Forelimb muscle (tissue), 1 donor: Measurements from ENCODE around the gene RNF212B. TPM values are rescaled to one million over a fixed set of nuclear protein-coding genes. Genes with fewer than 3 reads are reported as not detected.

ENCODE experiments used
- DNase-seq: peaks from one replicate; pipeline ENCODE4 v3.0.0-alpha.2; 2013; ENCODE audit warnings: low read depth
- polyA plus RNA-seq: library from polyadenylated mRNA; unstranded; fragments of 120-200 nt; gene quantifications from one replicate; pipeline ENCODE4 v1.2.1, GENCODE V29; 2013; ENCODE audit not compliant: insufficient read length

RNF212B gene
- polyA plus RNA-seq, 1 donor = 0.59 TPM

DNA sequence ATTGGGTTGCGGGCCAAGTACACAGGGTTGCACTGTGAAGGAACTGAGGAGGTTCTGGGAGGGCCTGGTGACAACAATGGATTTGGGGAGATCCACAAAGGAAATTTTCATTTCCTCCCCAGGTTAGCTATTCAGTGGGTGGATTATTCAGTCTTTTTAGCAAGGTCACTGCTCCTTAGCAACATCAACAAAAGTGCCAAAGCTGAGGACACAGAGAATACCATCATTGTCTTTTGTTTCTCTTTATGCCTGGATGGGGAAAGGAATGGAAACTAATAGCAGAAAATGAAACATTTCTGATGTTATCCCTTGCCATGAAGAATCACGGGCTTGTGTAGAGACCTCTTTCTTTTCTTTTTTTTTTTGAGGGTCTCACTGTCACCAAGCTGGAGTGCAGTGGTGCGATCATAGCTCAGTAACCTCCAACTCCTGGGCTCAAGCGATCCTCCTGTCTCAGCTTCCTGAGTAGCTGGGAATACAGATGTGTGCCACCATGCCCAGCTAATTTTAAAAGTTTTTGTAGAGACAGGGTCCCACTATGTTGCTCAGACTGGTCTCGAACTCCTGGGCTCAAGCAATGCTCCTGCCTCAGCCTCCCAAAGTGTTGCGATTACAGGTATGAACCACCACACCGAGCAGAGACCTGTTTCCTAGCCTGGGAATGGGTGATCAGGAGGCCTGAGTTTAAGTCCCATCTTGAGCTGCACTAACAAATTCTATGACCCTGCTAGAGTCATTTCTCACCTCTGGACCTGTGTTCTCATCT lies 58.5 kb downstream of the RNF212B start:
- no peak for DNase-seq

DNA sequence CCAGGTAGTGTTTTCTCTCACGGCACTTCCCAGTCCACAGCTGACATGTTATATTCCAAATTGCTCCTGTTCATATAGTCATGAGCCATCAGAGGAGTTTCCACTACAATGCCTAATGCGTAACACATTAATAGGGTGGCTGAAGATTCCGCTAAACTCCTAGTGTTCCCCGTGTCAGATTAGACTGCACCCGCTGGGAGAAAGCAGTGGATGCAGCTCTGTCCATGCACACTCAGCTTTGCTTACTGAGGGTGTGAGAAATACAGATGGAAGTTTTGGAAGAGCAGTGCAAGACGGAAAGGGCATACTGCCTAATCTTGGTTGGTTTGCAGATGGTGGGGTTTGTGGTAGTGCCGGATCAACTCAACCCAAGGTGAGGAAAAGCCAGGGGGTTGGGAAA lies 59.4 kb downstream of the RNF212B start:
- no peak for DNase-seq

DNA sequence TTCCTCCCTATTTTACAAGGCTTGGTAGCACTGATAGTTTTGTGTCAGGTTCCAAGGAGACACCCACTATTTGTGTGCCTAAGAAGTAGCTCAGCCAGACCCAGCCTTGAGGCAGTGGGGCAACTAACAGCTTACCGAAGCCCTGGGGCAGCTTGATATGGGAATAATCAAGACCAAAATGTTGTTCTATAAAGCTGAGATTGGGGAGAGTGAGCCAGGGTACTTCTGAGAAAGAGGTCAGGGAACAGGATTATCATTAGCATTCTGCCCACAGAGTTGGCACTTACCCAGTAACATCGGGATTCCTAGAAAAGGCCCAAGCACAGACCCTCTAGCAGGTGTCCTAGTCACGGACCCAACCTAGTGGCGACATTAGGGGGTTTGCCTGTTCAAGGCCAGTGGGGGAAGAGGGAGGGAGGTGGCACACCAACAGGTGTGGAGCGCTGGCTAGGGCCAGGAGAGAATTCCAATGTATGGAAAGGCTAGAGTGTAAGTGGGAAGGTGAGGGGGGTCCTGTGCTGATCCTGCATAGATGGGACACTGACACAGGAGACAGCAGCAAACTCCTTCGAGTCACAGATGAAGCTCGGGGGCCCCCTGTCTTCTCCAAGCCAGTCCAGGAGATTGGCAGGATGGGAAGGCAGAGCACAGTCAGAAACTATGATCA lies 60.0 kb downstream of the RNF212B start:
- DNase-seq = no peak

DNA sequence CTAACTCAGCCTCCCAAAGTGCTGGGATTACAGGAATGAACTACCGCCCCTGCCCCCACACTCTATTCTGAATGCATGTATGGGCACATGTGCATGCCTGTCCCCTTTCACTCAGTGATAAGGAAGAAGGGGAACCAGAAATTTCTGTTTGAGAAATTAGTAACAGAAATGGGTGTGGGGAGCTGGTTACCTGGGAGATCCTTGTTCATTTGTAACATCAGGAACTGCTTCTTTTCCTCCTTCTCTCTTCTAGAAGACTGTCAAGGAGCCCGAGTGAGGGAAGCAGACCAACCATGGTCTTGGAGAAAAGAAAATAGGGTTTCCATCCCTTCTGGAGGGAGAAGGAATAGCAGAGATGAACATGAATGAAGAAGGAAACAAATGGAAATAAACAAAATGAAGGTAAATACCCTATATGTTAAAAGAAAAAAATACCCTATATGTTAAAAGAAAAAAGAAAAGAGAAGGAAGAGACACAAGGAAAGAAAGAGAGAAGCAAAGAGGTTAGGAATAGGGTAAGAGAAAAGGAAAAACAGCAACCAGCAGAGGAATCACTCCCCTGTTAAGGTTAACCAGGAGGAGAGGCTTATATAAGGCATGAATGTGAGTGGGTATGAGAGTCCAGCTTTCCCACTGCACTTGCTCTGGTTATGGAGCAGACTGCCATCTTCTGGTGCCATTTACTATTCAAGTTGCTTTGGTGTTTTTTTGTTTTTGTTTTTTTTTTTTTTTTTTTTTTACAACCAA lies 61.6 kb downstream of the RNF212B start:
- no peak for DNase-seq

DNA sequence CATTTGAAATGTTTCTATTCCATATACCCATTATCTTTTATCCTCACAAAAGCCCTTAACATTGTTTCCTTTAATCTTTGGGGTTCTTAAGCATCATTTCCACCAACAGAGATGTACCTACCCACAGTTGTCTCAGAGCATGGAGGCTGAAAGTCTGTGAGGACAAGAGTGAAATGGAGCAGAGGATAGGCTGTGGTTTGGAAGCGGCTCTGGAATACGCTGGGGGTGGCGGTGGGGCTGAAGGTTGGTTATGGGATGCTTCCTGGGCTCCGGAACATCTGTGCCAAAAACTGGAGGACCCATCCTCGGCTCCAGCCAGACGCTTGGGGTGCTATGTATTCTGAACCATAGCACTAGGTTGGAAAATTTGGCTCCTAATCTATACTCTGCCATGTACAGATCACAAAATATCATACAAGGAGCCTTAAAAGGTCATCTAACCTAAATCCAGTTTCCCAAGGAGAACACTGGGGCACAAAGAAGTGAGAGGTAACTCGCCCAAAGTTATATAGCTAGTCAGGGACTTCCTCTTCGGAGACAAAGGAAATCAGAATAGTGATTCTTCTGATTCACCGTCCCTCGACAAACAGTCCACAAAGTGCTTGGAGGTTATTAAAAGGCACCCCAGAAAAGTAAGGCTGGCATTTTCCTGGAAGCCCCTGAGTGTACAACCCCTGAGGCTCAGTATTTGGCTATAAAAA lies 62.4 kb downstream of the RNF212B start:
- no peak for DNase-seq

DNA sequence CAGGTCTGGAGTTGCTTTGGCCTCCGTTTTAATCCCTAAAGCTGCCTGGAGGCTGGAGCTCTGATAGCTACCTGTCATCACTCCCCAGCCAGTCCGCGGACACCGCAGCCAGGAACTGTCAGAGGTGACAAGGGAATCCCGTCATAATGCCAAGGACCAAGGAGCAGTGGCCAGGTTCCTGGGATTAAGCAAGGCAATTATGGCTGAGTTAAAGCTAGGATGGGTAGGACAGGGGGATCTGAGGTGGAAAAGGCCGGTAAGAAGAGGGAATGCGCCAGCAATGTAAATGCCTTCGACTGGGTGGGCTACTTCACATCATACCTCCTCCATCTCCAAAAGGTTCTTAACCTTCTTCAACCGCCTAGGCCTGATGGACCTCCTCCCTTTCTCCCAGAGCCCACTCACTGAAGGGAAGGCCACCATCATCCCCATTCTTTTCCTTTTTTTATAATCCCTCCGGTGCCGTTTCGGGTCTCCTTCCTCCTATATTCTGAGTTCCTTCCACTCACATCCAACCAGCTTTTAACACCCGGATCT lies 63.0 kb downstream of the RNF212B start:
- no peak for DNase-seq

DNA sequence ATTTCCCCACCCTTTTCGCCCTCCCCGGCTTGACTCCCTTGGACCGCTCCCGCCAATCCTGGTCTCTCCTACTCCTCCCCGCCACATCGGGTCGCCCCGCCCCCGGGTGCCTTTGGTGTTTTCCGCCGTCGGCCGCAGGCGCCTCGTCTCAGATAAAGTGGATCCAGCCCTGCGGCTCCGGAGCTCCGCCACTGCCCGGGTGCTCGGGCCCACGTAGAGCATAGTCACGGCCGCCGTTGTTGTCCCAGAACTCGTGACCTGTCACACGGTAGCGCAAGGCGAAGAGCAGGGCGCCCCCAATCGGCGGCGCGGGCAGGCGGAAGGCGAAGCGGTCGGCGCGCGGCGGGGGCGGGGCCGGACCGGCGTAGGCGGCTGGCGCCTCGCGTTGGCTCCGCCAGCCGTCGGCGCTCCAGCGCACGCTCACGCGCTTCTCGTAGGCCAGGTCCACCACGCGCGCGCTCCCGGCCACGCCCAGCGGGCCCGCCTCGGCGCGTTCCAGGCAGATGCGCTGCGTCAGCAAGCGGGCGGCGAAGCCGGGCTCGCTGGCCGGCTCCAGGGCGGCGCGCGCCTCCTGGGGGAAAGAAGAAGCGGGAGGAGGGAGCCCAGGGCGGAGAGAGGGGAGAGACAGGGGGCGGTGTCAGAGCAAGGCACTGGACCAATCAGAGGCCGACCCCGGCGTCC lies 63.7 kb downstream of the RNF212B start:
- DNase-seq = peak; percentile 96

DNA sequence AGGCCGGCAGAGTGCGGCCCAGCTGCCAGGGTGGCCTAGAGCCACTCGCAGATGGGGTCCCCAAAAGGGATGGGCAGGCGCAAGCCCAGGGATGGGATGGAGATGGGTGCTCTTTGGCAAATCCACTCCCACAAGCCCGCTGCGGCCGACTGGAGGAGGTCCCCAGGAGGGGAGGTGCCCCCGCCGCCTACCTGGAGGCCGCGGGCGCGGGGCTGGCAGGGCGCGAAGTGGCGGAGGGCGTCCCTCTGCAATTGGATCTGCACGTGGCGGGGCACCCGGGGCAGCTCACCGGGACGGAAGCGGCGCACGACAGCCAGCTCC lies 64.2 kb downstream of the RNF212B start:
- no peak for DNase-seq

DNA sequence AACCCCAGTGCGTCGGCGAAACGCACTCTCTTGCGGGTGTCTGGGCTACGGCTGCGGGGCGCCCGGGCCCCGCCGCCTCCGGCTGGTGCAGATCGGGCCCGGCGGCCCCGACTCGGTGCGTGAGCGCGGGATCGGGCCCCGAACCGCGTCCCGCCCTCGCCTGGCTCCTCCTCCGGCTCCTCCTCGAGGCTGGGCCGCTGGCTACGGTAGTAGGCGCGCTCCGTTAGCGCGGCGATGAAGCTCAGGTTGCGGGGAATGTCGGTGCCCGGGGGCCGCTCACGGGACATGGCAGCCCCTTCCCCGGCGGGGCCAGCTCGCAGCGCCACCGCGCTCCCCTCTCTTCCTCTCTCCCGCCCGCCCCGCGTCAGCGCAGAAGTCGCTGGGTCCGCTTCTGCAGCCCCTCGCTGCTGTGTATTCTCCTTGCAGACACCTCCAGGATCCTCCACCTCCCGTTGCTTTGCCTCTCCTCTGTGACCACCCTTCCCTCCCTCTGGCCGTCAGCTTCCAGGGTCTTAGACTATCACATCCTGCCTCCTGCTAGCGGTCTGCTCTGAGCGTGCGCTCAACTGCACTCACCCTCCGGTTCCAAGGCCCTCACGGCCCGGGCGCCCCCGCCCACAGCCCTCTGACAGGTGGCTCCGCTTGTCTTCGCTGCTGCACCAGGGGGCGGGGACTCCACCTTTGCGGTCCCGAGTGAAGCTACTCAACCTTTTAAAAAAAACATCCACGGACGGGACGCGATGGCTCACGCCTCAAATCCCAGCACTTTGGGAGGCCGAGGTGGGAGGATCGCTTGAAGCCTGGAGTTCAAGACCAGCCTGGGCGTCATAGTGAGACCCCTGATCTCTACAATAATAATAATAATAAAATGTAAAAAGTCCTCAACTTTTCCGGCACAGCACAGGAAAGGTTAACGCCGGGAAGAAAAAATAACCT lies 64.8 kb downstream of the RNF212B start, which contains the start of gene PPP1R3E:
Gene PPP1R3E, minus strand, starts transcription at position 570 of the 936 bp plus-strand sequence. Its CDS starts 283 bp downstream, at position 287.
- DNase-seq = no peak

DNA sequence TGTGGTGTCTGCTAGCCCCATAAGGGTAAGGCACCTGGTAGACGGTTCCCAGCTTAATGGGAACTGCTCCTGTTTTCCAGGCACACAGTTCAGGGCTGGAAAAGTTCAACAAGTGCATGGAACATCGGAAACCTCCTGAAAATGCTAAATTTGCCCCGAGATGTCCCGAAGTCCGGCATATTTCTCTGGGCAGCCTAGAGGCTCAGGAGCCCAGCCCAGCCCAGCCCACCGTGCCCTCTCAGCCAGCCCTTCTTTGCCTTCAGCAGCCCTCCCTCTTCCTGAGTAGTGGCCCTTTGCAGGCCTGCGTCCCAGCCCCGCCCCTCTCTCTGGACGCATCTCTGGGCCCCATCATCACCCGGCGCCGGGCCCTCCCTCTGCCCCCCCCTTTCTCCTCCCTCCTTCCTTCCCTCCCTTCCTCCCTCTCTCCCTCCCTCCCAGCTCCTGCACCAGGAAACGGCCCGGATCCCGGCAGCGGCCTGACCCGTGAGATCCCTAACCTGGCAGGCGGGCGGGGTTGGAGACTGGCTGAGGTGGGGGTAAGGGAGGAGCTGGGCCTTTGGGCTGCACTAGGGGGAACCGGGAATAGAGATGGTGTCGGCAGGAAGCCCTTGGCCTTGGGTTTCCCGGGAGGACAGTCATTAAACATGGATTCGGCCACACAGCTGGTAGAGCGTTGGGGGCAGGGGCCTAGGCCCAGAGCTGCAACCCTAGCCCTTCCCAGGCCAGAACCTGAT lies 68.8 kb downstream of the RNF212B start, which contains the start of gene BCL2L2:
Gene BCL2L2, plus strand, starts transcription at position 422 of the 734 bp plus-strand sequence. CDS start 935 bp downstream, outside the sequence.
- no peak for DNase-seq

DNA sequence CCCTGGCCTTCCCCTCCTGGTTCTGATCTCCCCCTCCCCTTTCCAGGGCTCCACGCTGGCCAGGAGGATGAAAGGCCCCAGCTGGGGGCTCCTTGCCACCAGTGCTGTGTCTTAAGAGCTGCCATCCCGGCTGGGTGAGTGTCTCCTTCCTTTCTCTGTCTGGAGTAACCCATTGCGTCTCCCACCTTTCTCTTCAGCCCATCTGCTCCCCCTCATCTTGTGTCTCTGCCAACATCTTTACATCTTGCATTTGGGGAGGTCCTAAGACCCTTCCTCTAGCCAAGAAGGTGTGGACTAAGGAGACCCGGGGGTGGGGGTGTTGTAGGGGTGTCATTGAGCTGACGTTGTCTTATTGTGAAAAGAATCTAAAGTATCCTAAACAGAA lies 69.4 kb downstream of the RNF212B start:
- no peak for DNase-seq

DNA sequence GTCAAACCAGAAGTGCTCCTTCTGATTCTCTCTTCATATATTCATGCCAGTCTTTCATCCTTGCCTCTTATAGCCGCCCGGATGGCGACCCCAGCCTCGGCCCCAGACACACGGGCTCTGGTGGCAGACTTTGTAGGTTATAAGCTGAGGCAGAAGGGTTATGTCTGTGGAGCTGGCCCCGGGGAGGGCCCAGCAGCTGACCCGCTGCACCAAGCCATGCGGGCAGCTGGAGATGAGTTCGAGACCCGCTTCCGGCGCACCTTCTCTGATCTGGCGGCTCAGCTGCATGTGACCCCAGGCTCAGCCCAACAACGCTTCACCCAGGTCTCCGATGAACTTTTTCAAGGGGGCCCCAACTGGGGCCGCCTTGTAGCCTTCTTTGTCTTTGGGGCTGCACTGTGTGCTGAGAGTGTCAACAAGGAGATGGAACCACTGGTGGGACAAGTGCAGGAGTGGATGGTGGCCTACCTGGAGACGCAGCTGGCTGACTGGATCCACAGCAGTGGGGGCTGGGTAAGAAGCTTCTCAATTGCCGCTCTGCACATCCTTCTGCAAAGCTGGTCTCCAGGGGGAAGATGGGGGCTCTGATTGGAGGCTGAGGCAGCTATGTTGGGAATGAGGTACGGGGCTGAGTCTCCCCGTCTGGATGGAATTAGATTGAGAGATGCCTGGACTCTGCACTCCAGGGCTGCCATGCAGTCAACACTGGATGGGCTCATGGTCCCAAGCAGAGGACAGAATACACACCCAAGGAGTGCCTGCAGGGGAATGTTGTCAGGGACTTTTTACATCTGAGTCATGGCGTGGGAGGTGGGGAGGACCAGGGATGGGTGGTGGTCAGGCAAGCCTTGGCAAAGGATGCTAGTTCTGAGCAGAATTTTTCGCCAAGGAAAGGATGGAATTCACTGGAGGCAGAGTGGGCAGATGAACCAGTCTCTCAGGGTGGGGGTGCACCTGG lies 70.2 kb downstream of the RNF212B start:
- no peak for DNase-seq

DNA sequence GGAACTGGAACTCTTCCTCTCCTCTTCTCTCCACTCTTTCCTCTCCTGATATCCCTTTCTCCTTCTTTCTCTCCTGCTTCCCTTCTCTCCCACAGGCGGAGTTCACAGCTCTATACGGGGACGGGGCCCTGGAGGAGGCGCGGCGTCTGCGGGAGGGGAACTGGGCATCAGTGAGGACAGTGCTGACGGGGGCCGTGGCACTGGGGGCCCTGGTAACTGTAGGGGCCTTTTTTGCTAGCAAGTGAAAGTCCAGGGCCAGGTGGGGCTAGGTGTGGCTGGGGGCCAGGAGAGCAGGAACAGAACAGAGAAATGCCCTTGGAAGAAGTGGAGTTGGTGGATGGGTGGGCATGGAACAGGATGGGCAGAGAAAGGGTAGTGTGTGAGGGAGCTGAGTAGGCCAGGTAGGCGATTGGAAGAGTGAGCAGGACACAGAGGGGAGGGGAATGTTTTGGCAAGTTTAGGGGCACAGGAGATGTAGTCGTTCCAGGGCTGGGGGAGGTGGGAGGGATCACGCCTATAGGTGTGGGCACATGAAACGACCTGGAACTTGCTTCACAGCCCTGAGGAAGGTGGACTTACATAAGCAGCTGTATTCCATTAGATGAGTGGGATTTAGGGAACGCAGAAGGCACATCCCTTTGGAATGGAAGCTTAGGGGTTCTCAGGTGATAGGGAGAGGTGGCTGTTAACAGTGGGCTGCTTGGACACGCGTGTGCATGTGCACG lies 71.1 kb downstream of the RNF212B start:
- DNase-seq = no peak

DNA sequence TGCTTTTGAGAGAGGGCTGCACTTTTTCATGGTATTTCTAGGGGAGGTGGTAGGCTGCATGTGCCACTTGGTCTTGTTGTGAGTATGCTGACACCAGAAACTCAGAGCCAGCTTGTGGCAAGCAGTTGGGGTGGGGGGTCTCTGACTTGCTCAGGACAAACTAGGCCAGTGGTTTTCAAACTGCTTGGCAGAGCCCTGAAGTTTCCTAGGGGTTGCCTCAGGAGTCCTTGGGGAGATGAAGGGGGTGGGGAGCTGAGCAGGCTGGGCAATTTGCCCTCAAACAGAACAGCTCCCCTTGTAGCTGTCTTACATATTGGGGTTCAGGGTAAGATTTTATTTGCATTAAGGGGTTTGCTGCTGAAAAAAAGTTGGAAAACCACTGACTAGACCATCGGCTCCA lies 72.8 kb downstream of the RNF212B start:
- no peak for DNase-seq

DNA sequence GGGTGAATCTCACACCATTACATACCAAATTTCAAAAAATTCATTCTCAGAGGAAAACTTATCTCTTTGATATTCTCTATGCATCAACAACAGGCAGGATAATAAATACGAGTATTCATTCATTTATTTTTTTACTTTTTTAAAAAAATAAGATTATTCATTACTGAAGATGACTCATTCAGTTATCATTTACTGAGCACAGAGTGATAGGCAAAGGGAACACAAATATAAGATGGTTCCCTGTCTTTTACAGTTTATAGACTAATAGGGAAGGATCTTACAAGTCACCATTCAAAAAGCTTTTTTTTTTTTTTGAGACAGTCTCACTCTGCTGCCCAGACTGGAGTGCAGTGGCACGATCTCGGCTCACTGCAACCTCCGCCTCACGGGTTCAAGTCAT lies 78.6 kb downstream of the RNF212B start:
- no peak for DNase-seq

DNA sequence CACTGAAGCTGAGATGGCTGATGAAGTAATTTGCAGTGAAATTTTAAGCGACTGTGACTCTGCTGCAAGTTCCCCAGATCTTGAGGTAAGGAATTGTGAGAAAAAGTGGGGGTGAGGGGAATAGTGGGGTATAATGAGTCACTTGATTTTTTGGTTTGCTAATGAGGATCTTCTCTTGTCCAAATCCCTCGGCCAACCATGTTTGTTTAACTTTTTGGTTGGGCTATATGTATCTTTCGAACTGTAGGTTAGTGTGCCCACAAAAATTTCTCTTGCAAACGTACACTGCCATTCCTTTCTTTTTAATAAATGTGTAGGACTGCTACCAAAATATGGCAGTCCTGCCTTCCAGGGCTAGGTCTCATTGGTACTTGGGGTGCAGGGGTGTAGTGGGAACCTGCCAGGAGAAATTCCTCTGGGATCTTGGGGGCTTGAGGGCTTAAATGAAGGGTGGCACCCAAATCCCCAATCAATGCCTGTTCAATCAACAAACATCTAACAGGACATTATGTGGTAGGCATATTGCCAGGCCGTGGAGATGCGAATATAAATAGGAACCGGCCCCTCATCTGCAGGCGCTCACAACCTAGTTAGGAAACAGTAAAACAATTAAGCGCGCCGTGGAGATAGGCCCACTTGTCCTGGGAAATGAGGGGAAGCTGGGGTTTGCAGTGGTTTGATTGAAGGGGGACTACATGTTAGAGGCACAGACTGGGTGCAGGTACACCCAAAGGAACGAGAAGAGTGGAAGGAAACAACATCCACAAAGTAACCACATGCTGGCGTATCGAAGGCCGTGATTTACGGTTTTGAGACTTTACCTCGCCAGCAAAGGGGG lies 82.2 kb downstream of the RNF212B start:
- no peak for DNase-seq
